Effector memory CD4-positive, alpha-beta T cell (primary cell): ENCODE measurements around the gene SMIM35.

Experiments used
- DNase-seq, 3 donors: peaks; one replicate each; pipeline ENCODE4 v3.0.0-alpha.2; 2020
- H3K27ac ChIP-seq: 2 replicates; pipeline ENCODE4 v1.7.0; 2013; ENCODE audit warnings: mild to moderate bottlenecking, low read length, moderate library complexity; ENCODE audit not compliant: insufficient read depth, poor library complexity, severe bottlenecking
- H3K27me3 ChIP-seq: replicated peaks from 2 replicates; pipeline ENCODE4 v1.7.0; 2013; ENCODE audit warnings: mild to moderate bottlenecking, low read length; ENCODE audit not compliant: insufficient read depth, control insufficient read depth, poor library complexity, severe bottlenecking
- H3K36me3 ChIP-seq: 2 replicates; pipeline ENCODE4 v1.7.0; 2013; ENCODE audit warnings: mild to moderate bottlenecking, low read length, moderate library complexity; ENCODE audit not compliant: control insufficient read depth, insufficient read depth
- H3K4me1 ChIP-seq: 2 replicates; pipeline ENCODE4 v1.7.0; 2013; ENCODE audit warnings: low read length, mild to moderate bottlenecking; ENCODE audit not compliant: control insufficient read depth, insufficient read depth, poor library complexity, severe bottlenecking
- H3K4me3 ChIP-seq: 2 replicates; pipeline ENCODE4 v1.7.0; 2013; ENCODE audit warnings: low read length, low read depth, mild to moderate bottlenecking; ENCODE audit not compliant: insufficient read depth, poor library complexity, severe bottlenecking
- H3K9me3 ChIP-seq: 2 replicates; pipeline ENCODE4 v1.7.0; 2013; ENCODE audit warnings: mild to moderate bottlenecking, low read length, moderate library complexity; ENCODE audit not compliant: control insufficient read depth

Gene SMIM35

DNA sequence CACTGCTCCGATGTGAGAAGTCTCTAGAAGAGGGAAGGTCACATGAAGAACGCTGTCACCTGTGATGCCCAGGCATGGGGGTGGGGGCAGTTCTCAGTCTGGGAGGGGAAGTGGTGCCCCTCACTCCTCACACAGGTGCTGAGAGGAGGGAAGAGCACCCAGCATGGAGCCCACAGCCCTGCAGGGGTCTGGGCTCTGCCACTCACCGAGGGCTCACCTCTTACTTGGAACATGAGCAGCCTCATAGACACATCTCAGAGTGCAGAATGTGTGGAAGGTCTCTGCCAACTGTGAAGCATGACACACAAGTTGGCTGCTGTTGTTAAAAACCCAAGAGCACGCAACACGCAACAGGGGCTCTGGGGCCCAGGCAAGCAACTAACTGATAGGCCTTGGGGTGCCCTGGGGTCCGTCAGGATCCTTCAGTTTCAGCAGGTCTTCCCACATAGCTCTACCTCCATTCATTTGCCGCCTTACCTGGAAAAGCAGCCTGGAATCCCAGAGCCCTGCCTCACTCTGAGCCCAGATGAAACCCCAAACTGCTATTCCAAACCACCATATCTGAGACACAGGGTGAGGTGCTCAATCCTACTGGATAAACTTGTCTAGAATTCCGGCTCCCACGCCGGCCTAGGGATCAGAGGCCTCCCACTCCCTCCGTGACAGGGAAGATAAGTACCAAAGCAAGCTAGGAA, 27.4 kb downstream of the SMIM35 start:
- Histone ChIP-seq H3K27me3 (no peaks in the 10 kb centered on the region), H3K9me3 (no peaks in the 10 kb centered on the region), H3K36me3 (no peaks in the 10 kb centered on the region), H3K4me1 (no peaks in the 10 kb centered on the region), H3K4me3 (no peak overlapping the region), H3K27ac (no peak overlapping the region)
- no peak for DNase-seq

DNA sequence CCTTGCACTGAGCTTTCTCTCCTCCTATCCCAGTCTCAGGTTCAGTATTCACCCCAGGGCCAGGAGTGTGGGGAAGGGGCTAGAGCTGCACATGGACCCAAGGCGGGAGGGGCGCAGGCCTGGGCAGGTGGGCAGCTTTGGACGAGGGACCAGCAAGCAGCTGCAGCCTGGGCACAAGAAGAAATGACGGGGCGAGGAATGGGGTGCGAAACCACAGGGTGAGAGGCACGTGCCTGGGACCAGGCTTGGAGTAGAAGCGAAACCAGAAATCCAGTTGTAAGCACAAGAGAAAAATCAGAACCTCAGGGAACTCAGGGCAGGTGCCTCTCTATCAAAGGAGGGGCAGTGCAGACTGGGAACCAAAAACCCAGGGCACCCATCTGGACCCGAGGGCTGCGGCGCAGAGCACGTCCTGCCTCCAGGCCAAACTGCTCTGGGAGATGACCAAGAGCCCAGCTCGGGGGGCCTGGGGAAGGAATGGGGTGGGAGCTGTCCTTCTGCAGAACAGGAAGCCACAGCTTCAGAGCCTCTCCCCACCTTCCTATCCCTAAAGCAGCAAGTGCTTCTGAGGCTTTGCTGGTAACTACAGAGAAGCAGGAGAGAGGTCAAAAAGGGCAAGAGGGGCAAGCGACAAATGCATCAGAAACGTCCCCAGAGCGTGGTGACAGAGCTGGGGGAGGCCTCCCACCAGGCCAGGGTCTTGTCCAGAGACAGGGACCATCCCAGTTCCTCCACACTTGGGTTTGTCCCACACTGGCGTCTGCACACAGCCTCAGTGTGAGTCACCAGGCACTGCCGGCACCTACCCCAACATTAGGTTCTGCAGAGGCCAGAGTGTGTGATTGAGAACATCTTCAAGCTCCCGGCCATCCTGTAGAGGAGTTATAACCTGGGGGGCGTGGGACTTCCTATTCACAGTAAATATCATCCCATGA, 28.2 kb downstream of the SMIM35 start:
- Histone ChIP-seq H3K9me3 (no peaks in the 10 kb centered on the region), H3K4me1 (no peaks in the 10 kb centered on the region), H3K27ac (no peak overlapping the region), H3K27me3 (no peaks in the 10 kb centered on the region), H3K36me3 (no peaks in the 10 kb centered on the region), H3K4me3 (no peak overlapping the region)
- DNase-seq = no peak

DNA sequence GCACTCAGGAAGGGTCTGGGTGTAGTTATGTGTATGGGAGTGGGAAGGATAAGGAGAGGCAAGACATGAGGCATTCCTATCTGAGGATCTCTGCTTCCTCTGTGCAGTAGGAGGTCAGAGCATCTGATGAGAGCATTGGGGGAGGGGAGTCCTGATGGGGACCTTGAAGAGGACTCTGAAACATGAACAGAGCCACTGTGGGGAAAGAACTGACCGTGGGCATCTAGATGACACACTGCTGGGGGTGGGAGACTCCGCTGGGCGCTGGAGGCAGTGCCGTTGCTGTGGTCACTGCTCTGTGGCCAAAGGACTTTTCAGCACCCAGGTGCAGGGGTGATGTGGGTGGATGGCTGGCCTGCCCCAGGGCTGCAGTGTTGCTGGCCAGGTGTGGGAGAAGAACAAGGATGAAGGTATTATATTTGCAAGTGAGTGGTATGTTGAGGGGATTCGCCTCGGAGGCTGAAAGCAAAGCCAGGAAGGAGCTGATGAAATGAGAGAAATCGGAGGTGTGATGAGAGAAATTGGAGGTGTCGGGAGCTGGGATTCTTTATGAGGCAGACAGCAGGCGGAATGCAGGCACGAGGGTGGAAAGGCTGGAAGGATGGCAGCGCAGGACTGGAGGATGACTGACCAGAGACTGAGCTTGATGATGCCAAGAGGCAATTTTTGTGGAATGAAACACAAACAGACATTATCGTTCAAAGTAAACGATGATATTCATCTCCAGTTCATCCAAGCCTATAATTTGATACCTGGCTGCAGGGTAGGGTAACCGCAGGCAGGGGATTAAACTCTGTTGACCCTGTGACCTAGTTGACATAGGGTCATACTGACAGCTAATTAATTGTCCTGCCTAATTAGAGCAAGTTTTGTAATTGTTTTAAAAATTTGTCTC, 29.3 kb downstream of the SMIM35 start:
- Histone ChIP-seq H3K4me1 (peaks cover 10% of the 10 kb centered on the region), H3K9me3 (no peaks in the 10 kb centered on the region), H3K4me3 (no peak overlapping the region), H3K27ac (no peak overlapping the region), H3K36me3 (no peaks in the 10 kb centered on the region), H3K27me3 (no peaks in the 10 kb centered on the region)
- DNase-seq = no peak

DNA sequence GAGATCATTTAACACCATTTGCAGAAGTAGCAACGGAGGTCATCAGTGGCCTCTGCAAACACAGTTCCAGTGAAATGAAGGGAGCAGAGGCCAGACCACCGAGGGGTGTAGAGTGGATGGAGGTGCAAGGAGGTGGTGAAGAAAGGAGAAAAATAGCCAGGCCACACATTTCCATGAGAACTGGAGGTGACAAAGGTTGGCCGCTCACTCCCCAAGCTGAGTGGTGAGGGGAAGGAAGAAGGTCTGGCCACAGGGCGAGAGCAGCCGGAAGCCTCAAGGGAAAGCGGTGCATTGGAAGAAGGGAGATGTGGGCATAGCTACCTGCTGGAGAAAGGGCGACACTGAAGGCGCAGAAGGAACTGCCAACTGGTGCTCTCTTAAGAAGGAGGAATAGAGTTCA, 30.0 kb downstream of the SMIM35 start:
- Histone ChIP-seq H3K27me3 (no peaks in the 10 kb centered on the region), H3K27ac (no peak overlapping the region), H3K4me1 (peaks cover 17% of the 10 kb centered on the region), H3K4me3 (no peak overlapping the region), H3K36me3 (no peaks in the 10 kb centered on the region), H3K9me3 (no peaks in the 10 kb centered on the region)
- no peak for DNase-seq

DNA sequence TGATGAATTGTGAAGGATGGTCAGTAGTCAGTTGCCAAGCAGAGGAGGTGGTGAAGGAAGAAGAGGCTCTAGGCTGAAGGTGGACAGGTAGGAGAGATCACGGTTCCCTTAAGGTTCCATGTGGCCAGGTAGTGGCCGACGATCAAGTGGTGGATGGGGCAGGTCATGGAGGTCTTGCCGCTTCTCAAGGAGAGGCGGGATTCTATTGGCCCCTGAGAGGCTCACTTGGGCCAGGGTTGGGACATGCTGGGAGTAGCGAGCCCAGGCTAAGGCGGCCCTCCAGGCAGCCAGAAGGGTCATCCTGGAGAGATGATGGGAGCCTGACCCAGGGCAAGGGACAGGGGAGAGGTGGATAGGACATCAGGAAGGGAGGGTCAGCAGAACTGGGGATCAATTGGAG, 30.8 kb downstream of the SMIM35 start:
- DNase-seq = no peak
- Histone ChIP-seq H3K36me3 (no peaks in the 10 kb centered on the region), H3K9me3 (no peaks in the 10 kb centered on the region), H3K4me3 (no peak overlapping the region), H3K27me3 (no peaks in the 10 kb centered on the region), H3K4me1 (peaks cover 24% of the 10 kb centered on the region), H3K27ac (no peak overlapping the region)

DNA sequence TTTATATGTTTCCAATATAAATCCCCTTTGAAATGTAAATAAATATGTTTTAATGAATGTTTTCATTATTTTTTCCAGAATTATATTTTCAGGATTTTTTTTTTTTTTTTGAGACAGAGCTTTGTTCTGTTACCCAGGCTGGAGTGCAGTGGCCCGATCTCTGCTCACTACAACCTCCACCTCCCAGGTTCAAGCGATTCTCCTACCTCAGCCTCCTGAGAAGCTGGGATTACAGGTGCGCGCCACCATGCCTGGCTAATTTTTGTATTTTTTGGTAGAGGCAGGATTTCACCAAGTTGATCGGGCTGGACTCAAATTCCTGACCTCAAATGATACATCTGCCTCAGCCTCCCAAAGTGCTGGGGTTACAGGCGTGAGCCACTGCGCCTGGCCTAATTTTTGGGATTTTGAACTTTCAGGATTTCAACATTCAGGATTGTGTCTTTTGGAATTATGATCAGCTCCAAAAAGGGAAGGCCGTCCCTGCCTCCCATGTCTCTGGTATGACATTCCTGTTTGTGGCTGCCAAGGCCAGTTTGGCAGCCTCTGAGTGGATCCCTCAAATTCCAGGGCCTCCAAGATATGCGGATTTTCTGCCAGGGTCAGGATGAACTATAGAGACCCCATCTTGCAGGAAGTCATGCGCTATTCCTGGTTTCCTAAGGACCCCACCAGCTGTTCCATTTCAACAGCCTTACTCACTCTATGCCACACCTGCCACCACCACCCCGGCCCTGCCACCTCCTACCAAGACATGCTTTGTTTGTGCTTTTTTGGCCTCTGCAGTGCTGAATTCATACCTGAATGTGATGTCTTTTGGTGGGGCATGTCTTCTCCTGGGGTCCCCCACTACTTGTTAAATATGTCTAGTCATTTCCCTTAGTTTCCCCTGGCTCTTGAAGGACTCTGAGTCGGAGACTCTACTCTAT, 31.8 kb downstream of the SMIM35 start:
- peaks cover 34% of the 10 kb centered on the region for H3K4me1 ChIP-seq
- no peaks in the 10 kb centered on the region for H3K9me3 ChIP-seq
- no peaks in the 10 kb centered on the region for H3K36me3 ChIP-seq
- no peak overlapping the region for H3K27ac ChIP-seq
- no peak overlapping the region for H3K4me3 ChIP-seq
- H3K27me3 ChIP-seq = no peaks in the 10 kb centered on the region
- DNase-seq = no peak

DNA sequence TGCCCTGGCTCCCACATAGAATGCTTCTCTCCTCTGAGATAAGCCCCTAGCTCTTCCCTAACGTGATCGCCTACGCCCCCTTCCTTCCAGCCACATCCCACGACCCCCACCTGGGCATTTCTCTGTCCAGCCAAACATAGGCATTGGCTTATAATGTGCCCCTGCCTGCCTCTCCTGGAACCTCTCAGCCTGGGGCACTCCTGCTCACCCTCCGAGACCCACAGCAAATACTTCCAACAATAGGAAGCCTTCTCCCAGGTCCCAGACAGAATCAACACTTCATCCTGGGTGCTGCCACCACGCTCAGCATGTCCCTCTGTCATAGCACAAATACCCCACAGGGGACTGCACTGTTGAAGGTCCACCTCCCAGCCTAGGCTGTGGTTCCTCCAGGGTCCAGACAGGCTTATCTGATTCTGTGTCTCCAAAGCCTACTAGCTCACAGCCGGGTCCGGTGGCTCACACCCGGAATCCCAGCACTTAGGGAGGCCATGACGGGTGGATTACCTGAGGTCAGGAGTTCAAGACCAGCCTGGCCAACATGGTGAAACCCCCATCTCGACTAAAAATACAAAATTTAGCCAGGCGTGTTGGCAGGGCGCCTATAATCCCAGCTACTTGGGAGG, 34.1 kb downstream of the SMIM35 start:
- peak overlapping the region; percentile 74 for H3K27ac ChIP-seq
- H3K9me3 ChIP-seq = no peaks in the 10 kb centered on the region
- peaks cover 52% of the 10 kb centered on the region for H3K4me1 ChIP-seq
- H3K36me3 ChIP-seq = no peaks in the 10 kb centered on the region
- no peak for DNase-seq
- H3K27me3 ChIP-seq = no peaks in the 10 kb centered on the region
- no peak overlapping the region for H3K4me3 ChIP-seq

DNA sequence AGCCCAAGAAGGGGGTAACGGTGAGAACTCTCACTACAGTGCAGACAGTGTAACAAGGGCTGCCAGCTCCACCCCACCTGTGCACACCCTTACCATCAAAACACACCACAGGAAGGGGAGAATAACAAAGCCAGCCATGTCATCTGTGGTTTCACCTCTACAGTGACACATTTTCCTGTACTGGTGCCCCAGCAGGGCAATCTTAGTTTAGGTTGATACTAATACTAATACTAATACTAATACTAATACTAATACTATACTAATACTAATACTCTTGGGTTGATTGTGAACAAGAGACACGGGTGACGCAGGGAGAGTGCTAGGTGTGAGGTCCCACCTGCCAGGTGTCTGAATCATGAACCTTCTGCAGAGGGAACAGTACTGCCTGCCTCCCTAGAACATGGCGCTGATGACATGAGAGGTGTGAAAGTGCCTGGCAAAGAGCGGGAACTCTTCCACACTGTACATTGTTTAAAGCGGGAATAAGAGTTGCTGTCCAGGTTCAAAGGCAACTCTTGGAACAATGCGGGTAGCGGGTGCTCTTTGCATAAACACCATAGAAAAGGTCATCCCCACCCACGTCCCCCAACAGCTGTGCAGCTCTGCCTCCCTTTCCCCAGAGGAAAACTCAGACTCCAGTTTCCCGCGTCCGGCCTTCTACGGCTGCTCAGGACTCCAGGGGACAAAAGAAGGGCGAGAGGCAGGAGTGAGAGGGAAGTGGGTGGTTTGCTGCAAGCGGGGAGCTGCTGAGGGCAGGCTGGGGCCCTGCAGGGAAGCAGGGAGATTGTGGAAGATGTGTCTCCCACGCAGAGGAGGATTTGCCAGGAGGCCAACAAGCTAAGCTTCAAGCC, 34.9 kb downstream of the SMIM35 start:
- Histone ChIP-seq H3K27ac (peak overlapping the region; percentile 74), H3K27me3 (no peaks in the 10 kb centered on the region)
- DNase-seq = peak; percentile 53 to 76 (median 65)

More for the DNA sequence above, 34.9 kb downstream of the SMIM35 start:
- Histone ChIP-seq H3K4me1 (peaks cover 60% of the 10 kb centered on the region), H3K9me3 (no peaks in the 10 kb centered on the region), H3K4me3 (no peak overlapping the region), H3K36me3 (no peaks in the 10 kb centered on the region)
